B cell (primary cell): Measurements from ENCODE around the gene MOB3B. TPM values are rescaled to one million over a fixed set of nuclear protein-coding genes. Genes with fewer than 3 reads are reported as not detected.
"Not testable (repeated sequence)": the region's sequence is repeated elsewhere in the genome, so short reads cannot be mapped to it uniquely, and the experiment has no call there.

Experiments
- ATAC-seq: fragments of 200-7000 bp; cut with Tn5 transposase; one replicate; pipeline ENCODE4 v1.10.0; 2021; ENCODE audit warnings: low read depth, mild to moderate bottlenecking, moderate number of reproducible peaks, moderate library complexity
- CTCF ChIA-PET: fragments of 350-600 bp; sonication (Branson Sonifier 250); formaldehyde crosslinking; loops from one replicate; lab custom pipeline; 2021; ENCODE audit warnings: antibody characterized with exemption, inconsistent platforms; lab: Charles Lee
- POLR2A ChIA-PET: fragments of 350-600 bp; sonication (Branson Sonifier 250); formaldehyde crosslinking; loops from one replicate; lab custom pipeline; 2021; ENCODE audit warnings: antibody characterized with exemption; lab: Charles Lee
- DNase-seq: peaks from one replicate; pipeline ENCODE4 v3.0.0; 2013
- H2AFZ ChIP-seq: 2 replicates; pipeline ENCODE4 v1.6.1; 2012; ENCODE audit warnings: mild to moderate bottlenecking, low read depth, low read length; ENCODE audit not compliant: insufficient read depth, poor library complexity, severe bottlenecking
- H3K27ac ChIP-seq, 2 donors: 1 replicate in 1 of 2; 2 replicates in 1 of 2; pipeline ENCODE4 v1.5.1; 2012 to 2013; ENCODE audit warnings: low read length in 2 of 2, mild to moderate bottlenecking in 2 of 2, moderate library complexity in 1 of 2
- H3K27me3 ChIP-seq, 4 experiments: fragments of 200-600 bp in 1 of 4; sonication (generic) in 1 of 4; replicated peaks in 1 of 4; 1 replicate in 2 of 4; 2 replicates in 2 of 4; pipeline versions ENCODE4 v1.6.1 to v1.7.0; 2013 to 2016; ENCODE audit warnings: low read length in 3 of 4, mild to moderate bottlenecking in 2 of 4, mixed read lengths in 1 of 4, moderate library complexity in 1 of 4; ENCODE audit not compliant: insufficient read depth in 4 of 4, control insufficient read depth in 3 of 4; ENCODE audit errors: control extremely low read depth in 1 of 4
- H3K36me3 ChIP-seq, 2 experiments: replicated peaks in 1 of 2; 1 replicate in 1 of 2; 2 replicates in 1 of 2; pipeline versions ENCODE4 v1.6.1 to v1.7.1; 2013; ENCODE audit warnings: low read length in 1 of 2; ENCODE audit not compliant: insufficient read depth in 2 of 2, control insufficient read depth in 1 of 2; ENCODE audit errors: control extremely low read depth in 1 of 2, extremely low read depth in 1 of 2
- H3K4me1 ChIP-seq, 2 donors: fragments of 200-600 bp in 1 of 2; sonication (generic) in 1 of 2; 1 replicate in 1 of 2; 2 replicates in 1 of 2; pipeline versions ENCODE4 v1.5.1 to v1.6.1; 2013 to 2017; ENCODE audit warnings: low read length in 2 of 2; ENCODE audit not compliant: control insufficient read depth in 2 of 2, insufficient read depth in 2 of 2
- H3K4me2 ChIP-seq: replicated peaks from 2 replicates; pipeline ENCODE3; 2012; ENCODE audit warnings: mild to moderate bottlenecking, low read depth, low read length; ENCODE audit not compliant: poor library complexity, severe bottlenecking
- H3K4me3 ChIP-seq, 5 experiments: fragments of 200-600 bp in 1 of 5; sonication (generic) in 1 of 5; 1 replicate in 3 of 5; 2 replicates in 2 of 5; pipeline versions ENCODE4 v1.5.1 to v1.7.0; 2011 to 2016; ENCODE audit warnings: low read length in 4 of 5, mild to moderate bottlenecking in 4 of 5, low read depth in 2 of 5, control low read depth in 1 of 5, moderate library complexity in 1 of 5; ENCODE audit not compliant: insufficient read depth in 1 of 5; ENCODE audit errors: control extremely low read depth in 1 of 5, extremely low read depth in 1 of 5
- H3K79me2 ChIP-seq: fragments of 200-600 bp; sonication (generic); one replicate; pipeline ENCODE4 v1.6.0; 2016; ENCODE audit warnings: low read length; ENCODE audit not compliant: control insufficient read depth, insufficient read depth
- H3K9ac ChIP-seq: fragments of 200-600 bp; sonication (generic); 2 replicates; pipeline ENCODE4 v1.6.1; 2017; ENCODE audit warnings: mild to moderate bottlenecking, low read length, moderate library complexity
- H3K9me3 ChIP-seq, 3 donors: one replicate each; pipeline versions ENCODE4 v1.6.1 to v1.7.1; 2013; ENCODE audit warnings: low read length in 2 of 3; ENCODE audit not compliant: control insufficient read depth in 2 of 3, insufficient read depth in 1 of 3; ENCODE audit errors: control extremely low read depth in 1 of 3
- H4K20me1 ChIP-seq: 2 replicates; pipeline ENCODE4 v1.6.0; 2012; ENCODE audit warnings: mild to moderate bottlenecking, low read length; ENCODE audit not compliant: insufficient read depth, control insufficient read depth, poor library complexity, severe bottlenecking
- H3K27ac Mint-ChIP-seq: one replicate; pipeline ENCODE4 v1.8.0; 2021; ENCODE audit warnings: mixed read lengths
- H3K27me3 Mint-ChIP-seq: one replicate; pipeline ENCODE4 v1.8.0; 2021; ENCODE audit warnings: mixed read lengths
- H3K4me1 Mint-ChIP-seq: one replicate; pipeline ENCODE4 v1.8.0; 2021; ENCODE audit warnings: mixed read lengths
- H3K4me3 Mint-ChIP-seq: one replicate; pipeline ENCODE4 v1.8.0; 2021; ENCODE audit warnings: mixed read lengths
- H3K9me3 Mint-ChIP-seq: one replicate; pipeline ENCODE4 v1.8.0; 2022; ENCODE audit warnings: mixed read lengths; ENCODE audit not compliant: insufficient read depth
- CTCF ChIP-seq: fragments of 200-600 bp; IDR thresholded peaks from one replicate; pipeline ENCODE4 v1.8.0; 2022; ENCODE audit warnings: antibody characterized with exemption, mild to moderate bottlenecking
- EZH2 ChIP-seq: IDR thresholded peaks from 2 replicates; pipeline ENCODE4 v1.6.1; 2012; ENCODE audit warnings: borderline replicate concordance, low read depth, mild to moderate bottlenecking, moderate library complexity, low read length; ENCODE audit not compliant: insufficient read depth, poor library complexity, severe bottlenecking
- WGBS: methylation state at CpG from one replicate; pipeline ENCODE4 v1.1.5; 2013; ENCODE audit warnings: missing lambda C conversion rate; ENCODE audit not compliant: insufficient coverage; 5-methylcytosine and 5-hydroxymethylcytosine counted together
- intact Hi-C: fragments of 100-400 bp; cut with micrococcal nuclease; formaldehyde crosslinking; loops from one replicate; pipeline ENCODE4 v1.10.0; 2022
- polyA plus RNA-seq: library from polyadenylated mRNA; depleted of rRNA; stranded (reverse); fragments of >200 nt; gene quantifications from 2 replicates; pipeline ENCODE4 v1.2.3, GENCODE V29; 2012
- total RNA-seq, 2 donors: library from RNA; stranded (reverse); fragments of 120-200 nt in 1 of 2; gene quantifications; 1 replicate in 1 of 2; 2 replicates in 1 of 2; pipeline versions ENCODE4 v1.2.3 to v1.2.4, GENCODE V29; 2013 to 2022

Gene MOB3B
- total and polyA plus RNA-seq, 2 donors (not counting 1 experiment from before 2014, with no cell fraction given) = 7.3 to 7.9 TPM

- CTCF ChIA-PET = no interaction called here
Measured at GRCh38 chr9:27468000-27468399, 61.6 kb downstream of the MOB3B start.

GRCh38 chr9:27467486-27467885 is 62.1 kb downstream of the MOB3B start:
- intact Hi-C loops = no loop called here
- Histone ChIP-seq H3K4me2 (no peak overlapping the region), H3K9me3 (peaks cover 0 to 7% (median 0%) of the 10 kb centered on the region in 3 donors), H2AFZ (no peak overlapping the region), H3K9ac (no peak overlapping the region), H3K4me3 (no peak overlapping the region), H3K4me1 (peaks cover 51 to 65% of the 10 kb centered on the region in 2 donors), H3K36me3 (peaks cover 0 to 3% of the 10 kb centered on the region in 2 experiments), H3K27me3 (no peaks in the 10 kb centered on the region), H3K27ac (no peak overlapping the region), H3K79me2 (peaks cover 65% of the 10 kb centered on the region), H4K20me1 (no peaks in the 10 kb centered on the region)
- DNase-seq = no peak
- 89% methylated on average over 1 of the region's 4 CpGs for WGBS
- POLR2A ChIA-PET = no interaction called here
- Mint-ChIP-seq H3K4me3 (no peak overlapping the region), H3K27me3 (no peaks in the 10 kb centered on the region), H3K4me1 (peaks cover 70% of the 10 kb centered on the region), H3K9me3 (no peaks in the 10 kb centered on the region), H3K27ac (peak overlapping the region; percentile 17)
- no peak for TF ChIP-seq EZH2
- TF ChIP-seq CTCF = no peak
- ATAC-seq = no peak
- CTCF ChIA-PET = no interaction called here

More at GRCh38 chr9:27468000-27468399, 61.6 kb downstream of the MOB3B start:
- H3K4me2 ChIP-seq = no peak overlapping the region
- H3K9me3 Mint-ChIP-seq = no peaks in the 10 kb centered on the region
- no CpG with 5 or more reads among the region's 1 CpG for WGBS
- peak; percentile 23 for ATAC-seq
- H3K27me3 ChIP-seq = no peaks in the 10 kb centered on the region
- POLR2A ChIA-PET = no interaction called here
- no peak overlapping the region for H3K4me3 ChIP-seq
- TF ChIP-seq EZH2 (no peak), CTCF (no peak)
- no peak overlapping the region for H3K9ac ChIP-seq
- no peaks in the 10 kb centered on the region for H3K27me3 Mint-ChIP-seq
- peaks cover 0 to 3% of the 10 kb centered on the region in 2 experiments for H3K36me3 ChIP-seq
- peak overlapping the region; percentile 45 for H3K4me3 Mint-ChIP-seq
- no peak overlapping the region for H2AFZ ChIP-seq
- H3K27ac Mint-ChIP-seq = peak overlapping the region; percentile 71
- H3K4me1 Mint-ChIP-seq = peaks cover 73% of the 10 kb centered on the region
- peaks cover 67% of the 10 kb centered on the region for H3K79me2 ChIP-seq
- peaks cover 51 to 65% of the 10 kb centered on the region in 2 donors for H3K4me1 ChIP-seq
- H4K20me1 ChIP-seq = no peaks in the 10 kb centered on the region
- intact Hi-C loops = no loop called here
- peaks cover 0 to 7% (median 0%) of the 10 kb centered on the region in 3 donors for H3K9me3 ChIP-seq
- DNase-seq = no peak
- H3K27ac ChIP-seq = no peak overlapping the region

GRCh38 chr9:27466516-27466915 is 63.1 kb downstream of the MOB3B start:
- intact Hi-C loops, H3K27me3 ChIP-seq, H3K9me3 ChIP-seq, H3K9ac ChIP-seq, H3K36me3 ChIP-seq, H4K20me1 ChIP-seq, H3K27me3 Mint-ChIP-seq, CTCF ChIA-PET, POLR2A ChIA-PET, H2AFZ ChIP-seq, H3K4me3 ChIP-seq, H3K9me3 Mint-ChIP-seq, ATAC-seq: not testable (repeated sequence)
- H3K4me2 ChIP-seq = peak overlapping the region; percentile 17
- H3K79me2 ChIP-seq = peaks cover 58% of the 10 kb centered on the region
- peaks cover 44 to 57% of the 10 kb centered on the region in 2 donors for H3K4me1 ChIP-seq
- no CpG with 5 or more reads among the region's 6 CpGs for WGBS
- DNase-seq = peak; percentile 39
- H3K4me3 Mint-ChIP-seq = peak overlapping the region; percentile 14
- peak overlapping the region in 1 of 2 donors; percentile 37 for H3K27ac ChIP-seq
- peak overlapping the region; percentile 78 for H3K27ac Mint-ChIP-seq
- H3K4me1 Mint-ChIP-seq = peaks cover 66% of the 10 kb centered on the region
